ENCODE data around the gene ATP8B1.

DNA sequence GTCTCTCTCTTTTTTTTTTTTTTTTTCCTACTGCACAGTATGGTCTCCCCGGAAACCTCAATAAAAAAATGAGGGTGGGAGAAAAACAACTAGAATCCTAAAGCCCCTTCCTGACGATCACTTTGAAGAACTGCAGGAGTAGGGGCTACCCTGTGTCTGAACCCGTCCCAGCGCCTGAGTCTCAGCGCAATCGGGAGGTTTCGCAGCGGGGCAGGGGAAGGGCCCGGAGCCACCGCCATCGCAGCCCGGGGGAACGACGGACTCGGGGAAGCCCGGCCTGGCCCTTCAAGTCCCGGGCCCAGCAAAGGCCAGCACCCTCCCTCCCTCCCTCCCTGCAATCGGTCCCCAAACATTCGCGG, 181.9 kb downstream of the ATP8B1 start:
- TF ChIP-seq, protein P1, sequence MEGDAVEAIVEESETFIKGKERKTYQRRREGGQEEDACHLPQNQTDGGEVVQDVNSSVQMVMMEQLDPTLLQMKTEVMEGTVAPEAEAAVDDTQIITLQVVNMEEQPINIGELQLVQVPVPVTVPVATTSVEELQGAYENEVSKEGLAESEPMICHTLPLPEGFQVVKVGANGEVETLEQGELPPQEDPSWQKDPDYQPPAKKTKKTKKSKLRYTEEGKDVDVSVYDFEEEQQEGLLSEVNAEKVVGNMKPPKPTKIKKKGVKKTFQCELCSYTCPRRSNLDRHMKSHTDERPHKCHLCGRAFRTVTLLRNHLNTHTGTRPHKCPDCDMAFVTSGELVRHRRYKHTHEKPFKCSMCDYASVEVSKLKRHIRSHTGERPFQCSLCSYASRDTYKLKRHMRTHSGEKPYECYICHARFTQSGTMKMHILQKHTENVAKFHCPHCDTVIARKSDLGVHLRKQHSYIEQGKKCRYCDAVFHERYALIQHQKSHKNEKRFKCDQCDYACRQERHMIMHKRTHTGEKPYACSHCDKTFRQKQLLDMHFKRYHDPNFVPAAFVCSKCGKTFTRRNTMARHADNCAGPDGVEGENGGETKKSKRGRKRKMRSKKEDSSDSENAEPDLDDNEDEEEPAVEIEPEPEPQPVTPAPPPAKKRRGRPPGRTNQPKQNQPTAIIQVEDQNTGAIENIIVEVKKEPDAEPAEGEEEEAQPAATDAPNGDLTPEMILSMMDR (conservative IDR thresholded peaks at IDR 0.05; ENCODE audit: low read depth in 2 of 2), result no peak
- TF ChIP-seq CREB1 (CRISPR knock-in tag; IDR thresholded peaks at IDR 0.05; ENCODE audit: low read depth) (no peak), EZH2 (IDR thresholded peaks at IDR 0.05; ENCODE audit: low read depth, unreplicated experiment) (no peak), REST (IDR thresholded peaks at IDR 0.05; ENCODE audit: unreplicated experiment) (no peak), POLR2AphosphoS5 (IDR thresholded peaks at IDR 0.05; ENCODE audit: low read depth) (no peak), NANOG (IDR thresholded peaks at IDR 0.05; ENCODE audit: borderline replicate concordance) (no peak), ETS1 (IDR thresholded peaks at IDR 0.05) (no peak), EZH2phosphoT487 (IDR thresholded peaks at IDR 0.05; ENCODE audit: unreplicated experiment) (no peak), ZNF114 (CRISPR knock-in tag; IDR thresholded peaks at IDR 0.05) (no peak), ZNF331 (CRISPR knock-in tag; IDR thresholded peaks at IDR 0.05; ENCODE audit: low read depth) (no peak), JUNB (IDR thresholded peaks at IDR 0.05; ENCODE audit: unreplicated experiment) (no peak), STAT1 (IDR thresholded peaks at IDR 0.05; ENCODE audit: unreplicated experiment) (no peak)
- TF ChIP-seq, protein P2, sequence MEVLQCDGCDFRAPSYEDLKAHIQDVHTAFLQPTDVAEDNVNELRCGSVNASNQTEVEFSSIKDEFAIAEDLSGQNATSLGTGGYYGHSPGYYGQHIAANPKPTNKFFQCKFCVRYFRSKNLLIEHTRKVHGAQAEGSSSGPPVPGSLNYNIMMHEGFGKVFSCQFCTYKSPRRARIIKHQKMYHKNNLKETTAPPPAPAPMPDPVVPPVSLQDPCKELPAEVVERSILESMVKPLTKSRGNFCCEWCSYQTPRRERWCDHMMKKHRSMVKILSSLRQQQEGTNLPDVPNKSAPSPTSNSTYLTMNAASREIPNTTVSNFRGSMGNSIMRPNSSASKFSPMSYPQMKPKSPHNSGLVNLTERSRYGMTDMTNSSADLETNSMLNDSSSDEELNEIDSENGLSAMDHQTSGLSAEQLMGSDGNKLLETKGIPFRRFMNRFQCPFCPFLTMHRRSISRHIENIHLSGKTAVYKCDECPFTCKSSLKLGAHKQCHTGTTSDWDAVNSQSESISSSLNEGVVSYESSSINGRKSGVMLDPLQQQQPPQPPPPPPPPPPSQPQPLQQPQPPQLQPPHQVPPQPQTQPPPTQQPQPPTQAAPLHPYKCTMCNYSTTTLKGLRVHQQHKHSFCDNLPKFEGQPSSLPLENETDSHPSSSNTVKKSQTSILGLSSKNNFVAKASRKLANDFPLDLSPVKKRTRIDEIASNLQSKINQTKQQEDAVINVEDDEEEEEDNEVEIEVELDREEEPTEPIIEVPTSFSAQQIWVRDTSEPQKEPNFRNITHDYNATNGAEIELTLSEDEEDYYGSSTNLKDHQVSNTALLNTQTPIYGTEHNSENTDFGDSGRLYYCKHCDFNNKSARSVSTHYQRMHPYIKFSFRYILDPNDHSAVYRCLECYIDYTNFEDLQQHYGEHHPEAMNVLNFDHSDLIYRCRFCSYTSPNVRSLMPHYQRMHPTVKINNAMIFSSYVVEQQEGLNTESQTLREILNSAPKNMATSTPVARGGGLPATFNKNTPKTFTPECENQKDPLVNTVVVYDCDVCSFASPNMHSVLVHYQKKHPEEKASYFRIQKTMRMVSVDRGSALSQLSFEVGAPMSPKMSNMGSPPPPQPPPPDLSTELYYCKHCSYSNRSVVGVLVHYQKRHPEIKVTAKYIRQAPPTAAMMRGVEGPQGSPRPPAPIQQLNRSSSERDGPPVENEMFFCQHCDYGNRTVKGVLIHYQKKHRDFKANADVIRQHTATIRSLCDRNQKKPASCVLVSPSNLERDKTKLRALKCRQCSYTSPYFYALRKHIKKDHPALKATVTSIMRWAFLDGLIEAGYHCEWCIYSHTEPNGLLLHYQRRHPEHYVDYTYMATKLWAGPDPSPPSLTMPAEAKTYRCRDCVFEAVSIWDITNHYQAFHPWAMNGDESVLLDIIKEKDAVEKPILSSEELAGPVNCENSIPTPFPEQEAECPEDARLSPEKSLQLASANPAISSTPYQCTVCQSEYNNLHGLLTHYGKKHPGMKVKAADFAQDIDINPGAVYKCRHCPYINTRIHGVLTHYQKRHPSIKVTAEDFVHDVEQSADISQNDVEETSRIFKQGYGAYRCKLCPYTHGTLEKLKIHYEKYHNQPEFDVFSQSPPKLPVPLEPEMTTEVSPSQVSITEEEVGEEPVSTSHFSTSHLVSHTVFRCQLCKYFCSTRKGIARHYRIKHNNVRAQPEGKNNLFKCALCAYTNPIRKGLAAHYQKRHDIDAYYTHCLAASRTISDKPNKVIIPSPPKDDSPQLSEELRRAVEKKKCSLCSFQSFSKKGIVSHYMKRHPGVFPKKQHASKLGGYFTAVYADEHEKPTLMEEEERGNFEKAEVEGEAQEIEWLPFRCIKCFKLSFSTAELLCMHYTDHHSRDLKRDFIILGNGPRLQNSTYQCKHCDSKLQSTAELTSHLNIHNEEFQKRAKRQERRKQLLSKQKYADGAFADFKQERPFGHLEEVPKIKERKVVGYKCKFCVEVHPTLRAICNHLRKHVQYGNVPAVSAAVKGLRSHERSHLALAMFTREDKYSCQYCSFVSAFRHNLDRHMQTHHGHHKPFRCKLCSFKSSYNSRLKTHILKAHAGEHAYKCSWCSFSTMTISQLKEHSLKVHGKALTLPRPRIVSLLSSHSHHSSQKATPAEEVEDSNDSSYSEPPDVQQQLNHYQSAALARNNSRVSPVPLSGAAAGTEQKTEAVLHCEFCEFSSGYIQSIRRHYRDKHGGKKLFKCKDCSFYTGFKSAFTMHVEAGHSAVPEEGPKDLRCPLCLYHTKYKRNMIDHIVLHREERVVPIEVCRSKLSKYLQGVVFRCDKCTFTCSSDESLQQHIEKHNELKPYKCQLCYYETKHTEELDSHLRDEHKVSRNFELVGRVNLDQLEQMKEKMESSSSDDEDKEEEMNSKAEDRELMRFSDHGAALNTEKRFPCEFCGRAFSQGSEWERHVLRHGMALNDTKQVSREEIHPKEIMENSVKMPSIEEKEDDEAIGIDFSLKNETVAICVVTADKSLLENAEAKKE (CRISPR knock-in tag; IDR thresholded peaks at IDR 0.05), result no peak
